ENCODE data around the gene DPH6. TPM values are rescaled to one million over a fixed set of nuclear protein-coding genes. Genes with fewer than 3 reads are reported as not detected.

The DPH6 gene
- total RNA-seq, 2 experiments from 2014 or later = 7.0 to 8.0 TPM

GRCh38 chr15:35535365-35535916 lies 10.5 kb downstream of the DPH6 start:
- intact Hi-C loops (cut with DNase I, micrococcal nuclease) = no loop called here
- H3K27ac Mint-ChIP-seq = no peak overlapping the region
- Histone ChIP-seq H3K36me3 (ENCODE audit: insufficient read depth, low read length) (peaks cover 10% of the 10 kb centered on the region), H3K4me1 (ENCODE audit: insufficient read depth, low read length) (no peaks in the 10 kb centered on the region), H3K9me3 (ENCODE audit: control insufficient read depth in 1 of 2, insufficient read depth in 1 of 2, low read length in 2 of 2) (no peaks in the 10 kb centered on the region), H3K27ac (ENCODE audit: low read depth in 1 of 2, low read length in 2 of 2) (no peak overlapping the region), H3K4me3 (ENCODE audit: low read length) (no peak overlapping the region), H3K27me3 (ENCODE audit: control insufficient read depth in 1 of 2, insufficient read depth in 2 of 2, low read length in 2 of 2) (no peaks in the 10 kb centered on the region)
- H3K36me3 Mint-ChIP-seq (ENCODE audit: low read depth) = peaks cover 64% of the 10 kb centered on the region
- ChIA-PET POLR2A (no interaction called here), CTCF (no interaction called here)
- H3K4me1 Mint-ChIP-seq (ENCODE audit: low read depth) = peaks cover 11% of the 10 kb centered on the region
- ATAC-seq (ENCODE audit: poor library complexity) (no peak), DNase-seq (no peak)
- TF ChIP-seq, protein P1, sequence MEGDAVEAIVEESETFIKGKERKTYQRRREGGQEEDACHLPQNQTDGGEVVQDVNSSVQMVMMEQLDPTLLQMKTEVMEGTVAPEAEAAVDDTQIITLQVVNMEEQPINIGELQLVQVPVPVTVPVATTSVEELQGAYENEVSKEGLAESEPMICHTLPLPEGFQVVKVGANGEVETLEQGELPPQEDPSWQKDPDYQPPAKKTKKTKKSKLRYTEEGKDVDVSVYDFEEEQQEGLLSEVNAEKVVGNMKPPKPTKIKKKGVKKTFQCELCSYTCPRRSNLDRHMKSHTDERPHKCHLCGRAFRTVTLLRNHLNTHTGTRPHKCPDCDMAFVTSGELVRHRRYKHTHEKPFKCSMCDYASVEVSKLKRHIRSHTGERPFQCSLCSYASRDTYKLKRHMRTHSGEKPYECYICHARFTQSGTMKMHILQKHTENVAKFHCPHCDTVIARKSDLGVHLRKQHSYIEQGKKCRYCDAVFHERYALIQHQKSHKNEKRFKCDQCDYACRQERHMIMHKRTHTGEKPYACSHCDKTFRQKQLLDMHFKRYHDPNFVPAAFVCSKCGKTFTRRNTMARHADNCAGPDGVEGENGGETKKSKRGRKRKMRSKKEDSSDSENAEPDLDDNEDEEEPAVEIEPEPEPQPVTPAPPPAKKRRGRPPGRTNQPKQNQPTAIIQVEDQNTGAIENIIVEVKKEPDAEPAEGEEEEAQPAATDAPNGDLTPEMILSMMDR (IDR thresholded peaks at IDR 0.05) = no peak
- no peaks in the 10 kb centered on the region for H3K9me3 Mint-ChIP-seq
- H3K27me3 Mint-ChIP-seq = no peaks in the 10 kb centered on the region
- no peak overlapping the region for H3K4me3 Mint-ChIP-seq

GRCh38 chr15:35533130-35534110 lies 12.5 kb downstream of the DPH6 start:
- Mint-ChIP-seq H3K27me3 (no peaks in the 10 kb centered on the region), H3K27ac (no peak overlapping the region), H3K4me1 (ENCODE audit: low read depth) (peaks cover 11% of the 10 kb centered on the region), H3K4me3 (no peak overlapping the region), H3K36me3 (ENCODE audit: low read depth) (peaks cover 81% of the 10 kb centered on the region), H3K9me3 (peaks cover 3% of the 10 kb centered on the region)
- H3K4me1 ChIP-seq (ENCODE audit: insufficient read depth, low read length) = no peaks in the 10 kb centered on the region
- intact Hi-C loops (cut with DNase I, micrococcal nuclease) = no loop called here
- H3K27ac ChIP-seq (ENCODE audit: low read depth in 1 of 2, low read length in 2 of 2) = no peak overlapping the region
- H3K27me3 ChIP-seq (ENCODE audit: control insufficient read depth in 1 of 2, insufficient read depth in 2 of 2, low read length in 2 of 2) = no peaks in the 10 kb centered on the region
- peaks cover 16% of the 10 kb centered on the region for H3K36me3 ChIP-seq (ENCODE audit: insufficient read depth, low read length)
- TF ChIP-seq, protein P1 (IDR thresholded peaks at IDR 0.05) = no peak
- H3K4me3 ChIP-seq (ENCODE audit: low read length) = no peak overlapping the region
- ATAC-seq (ENCODE audit: poor library complexity) (no peak), DNase-seq (no peak)
- ChIA-PET CTCF (no interaction called here), POLR2A (no interaction called here)
- no peaks in the 10 kb centered on the region for H3K9me3 ChIP-seq (ENCODE audit: control insufficient read depth in 1 of 2, insufficient read depth in 1 of 2, low read length in 2 of 2)

DNA sequence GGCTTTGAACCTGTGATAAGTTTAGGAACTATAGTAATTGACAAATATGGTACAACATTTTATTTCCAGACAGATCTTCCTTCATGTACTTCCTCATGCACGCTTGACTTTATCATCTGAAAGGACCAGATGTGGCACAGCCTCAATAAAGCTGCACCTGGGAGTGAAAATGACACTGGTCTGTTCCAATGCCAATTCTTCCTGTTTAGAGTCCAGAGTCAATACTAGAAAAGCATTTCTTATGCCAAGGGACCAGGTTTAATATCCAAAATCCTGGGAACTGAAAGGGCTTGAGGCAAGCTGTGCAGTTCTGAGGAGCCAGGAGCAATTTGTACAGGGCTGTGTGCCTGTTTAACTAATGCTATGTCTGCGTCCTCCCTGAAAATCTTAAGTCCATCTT lies 15.3 kb downstream of the DPH6 start:
- H3K27me3 Mint-ChIP-seq = no peaks in the 10 kb centered on the region
- no peak for ATAC-seq (ENCODE audit: poor library complexity)
- no peak overlapping the region for H3K27ac ChIP-seq (ENCODE audit: low read depth in 1 of 2, low read length in 2 of 2)
- no peak overlapping the region for H3K27ac Mint-ChIP-seq
- H3K4me3 ChIP-seq (ENCODE audit: low read length) = no peak overlapping the region
- no peaks in the 10 kb centered on the region for H3K4me1 ChIP-seq (ENCODE audit: insufficient read depth, low read length)
- CTCF ChIA-PET = no interaction called here
- no peak for DNase-seq
- intact Hi-C loops (cut with DNase I, micrococcal nuclease) = no loop called here
- POLR2A ChIA-PET = no interaction called here
- no peaks in the 10 kb centered on the region for H3K9me3 ChIP-seq (ENCODE audit: control insufficient read depth in 1 of 2, insufficient read depth in 1 of 2, low read length in 2 of 2)
- H3K27me3 ChIP-seq (ENCODE audit: control insufficient read depth in 1 of 2, insufficient read depth in 2 of 2, low read length in 2 of 2) = no peaks in the 10 kb centered on the region
- H3K4me1 Mint-ChIP-seq (ENCODE audit: low read depth) = peaks cover 11% of the 10 kb centered on the region
- no peak overlapping the region for H3K4me3 Mint-ChIP-seq
- TF ChIP-seq, protein P1 (IDR thresholded peaks at IDR 0.05) = no peak
- peaks cover 16% of the 10 kb centered on the region for H3K36me3 ChIP-seq (ENCODE audit: insufficient read depth, low read length)
- H3K9me3 Mint-ChIP-seq = peaks cover 3% of the 10 kb centered on the region
- peaks cover 79% of the 10 kb centered on the region for H3K36me3 Mint-ChIP-seq (ENCODE audit: low read depth)

All from CD4-positive, alpha-beta T cell (primary cell).